ENCODE results near the gene MCM5. TPM values are rescaled to one million over a fixed set of nuclear protein-coding genes. Genes with fewer than 3 reads are reported as not detected.
"Not testable (repeated sequence)": the region's sequence is repeated elsewhere in the genome, so short reads cannot be mapped to it uniquely, and the experiment has no call there.

Gene MCM5
- total RNA-seq, 1 experiment from 2014 or later, result 274 TPM

DNA sequence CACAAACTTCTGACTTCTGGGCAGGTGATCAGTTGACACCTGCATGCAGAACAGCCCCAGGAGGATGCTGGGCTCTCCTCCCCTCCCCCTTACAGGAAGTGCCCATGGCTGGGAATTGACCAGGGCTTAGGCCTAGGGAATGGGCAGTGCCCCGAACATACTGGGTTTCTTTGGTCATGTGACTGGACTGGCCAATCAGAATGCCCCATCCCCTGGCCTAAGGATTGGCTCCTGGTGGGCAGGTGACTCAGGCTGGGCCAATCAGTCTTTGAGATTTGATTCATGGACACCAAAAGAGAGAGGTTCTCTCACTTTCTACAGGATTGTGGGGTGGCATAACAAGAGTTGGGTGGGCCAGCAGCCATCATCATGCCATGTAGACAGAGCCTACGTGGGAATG, 37.1 kb downstream of the MCM5 start:
- Histone ChIP-seq H3K18ac (ENCODE audit: insufficient read length, low read depth, low read length) (no peak overlapping the region), H4K20me1 (ENCODE audit: control insufficient read depth, insufficient read depth, insufficient read length) (no peaks in the 10 kb centered on the region), H3K56ac (ENCODE audit: insufficient read length, low read depth, low read length) (no peak overlapping the region), H4K8ac (replicated peaks; ENCODE audit: insufficient read length, low read depth, low read length) (no peak overlapping the region), H3K14ac (ENCODE audit: insufficient read depth, low read length) (no peak overlapping the region), H2BK20ac (ENCODE audit: low read depth, low read length, poor library complexity, severe bottlenecking) (no peak overlapping the region), H2BK120ac (ENCODE audit: low read depth, low read length, poor library complexity, severe bottlenecking) (no peak overlapping the region), H3K27ac (ENCODE audit: insufficient read length, low read depth, low read length) (no peak overlapping the region), H2AFZ (ENCODE audit: low read length) (no peak overlapping the region), H3K4ac (ENCODE audit: low read depth, low read length) (no peak overlapping the region), H3K9ac (ENCODE audit: extremely low read depth, insufficient read length, low read length) (no peak overlapping the region), H3K79me2 (ENCODE audit: insufficient read depth, low read length) (no peaks in the 10 kb centered on the region), H3K9me3 (ENCODE audit: control insufficient read depth, low read depth, low read length) (peaks cover 8% of the 10 kb centered on the region), H3K23ac (ENCODE audit: insufficient read length, low read depth, low read length) (no peak overlapping the region), H3K79me1 (ENCODE audit: insufficient read depth, low read depth, low read length, poor library complexity, severe bottlenecking) (no peaks in the 10 kb centered on the region), H2BK5ac (ENCODE audit: insufficient read length, low read length) (no peak overlapping the region), H2BK15ac (ENCODE audit: low read depth, low read length) (no peak overlapping the region), H3K4me1 (ENCODE audit: insufficient read depth, low read length) (no peaks in the 10 kb centered on the region), H2AK5ac (ENCODE audit: insufficient read length, low read length) (no peak overlapping the region), H3K23me2 (ENCODE audit: insufficient read length, low read depth, low read length, poor library complexity, severe bottlenecking) (no peaks in the 10 kb centered on the region), H3K4me2 (ENCODE audit: insufficient read depth, insufficient read length, low read length) (no peak overlapping the region), H3T11ph (ENCODE audit: low read length) (no peak overlapping the region), H4K5ac (ENCODE audit: insufficient read length, low read depth, low read length) (no peak overlapping the region), H4K91ac (ENCODE audit: insufficient read length, low read depth, low read length) (no peak overlapping the region), H3K27me3 (ENCODE audit: insufficient read depth, low read length) (no peaks in the 10 kb centered on the region), H2BK12ac (ENCODE audit: insufficient read length, low read depth, low read length) (no peak overlapping the region)
- H3K4me3 Mint-ChIP-seq, result no peak overlapping the region
- WGBS (ENCODE audit: extremely low coverage, insufficient read length, low lambda C conversion rate), result no CpG with 5 or more reads among the region's 2 CpGs
- H3K9me3 Mint-ChIP-seq, result peaks cover 3 to 11% of the 10 kb centered on the region in 2 experiments; a peak in 4 of 5 replicates
- H3K27me3 Mint-ChIP-seq (ENCODE audit: low read depth), result peaks cover 4% of the 10 kb centered on the region; the same call in 1 of the 2 replicates
- no peaks in the 10 kb centered on the region for H3K4me1 Mint-ChIP-seq
- no peak overlapping the region for H3K27ac Mint-ChIP-seq
- TF ChIP-seq, protein P1, sequence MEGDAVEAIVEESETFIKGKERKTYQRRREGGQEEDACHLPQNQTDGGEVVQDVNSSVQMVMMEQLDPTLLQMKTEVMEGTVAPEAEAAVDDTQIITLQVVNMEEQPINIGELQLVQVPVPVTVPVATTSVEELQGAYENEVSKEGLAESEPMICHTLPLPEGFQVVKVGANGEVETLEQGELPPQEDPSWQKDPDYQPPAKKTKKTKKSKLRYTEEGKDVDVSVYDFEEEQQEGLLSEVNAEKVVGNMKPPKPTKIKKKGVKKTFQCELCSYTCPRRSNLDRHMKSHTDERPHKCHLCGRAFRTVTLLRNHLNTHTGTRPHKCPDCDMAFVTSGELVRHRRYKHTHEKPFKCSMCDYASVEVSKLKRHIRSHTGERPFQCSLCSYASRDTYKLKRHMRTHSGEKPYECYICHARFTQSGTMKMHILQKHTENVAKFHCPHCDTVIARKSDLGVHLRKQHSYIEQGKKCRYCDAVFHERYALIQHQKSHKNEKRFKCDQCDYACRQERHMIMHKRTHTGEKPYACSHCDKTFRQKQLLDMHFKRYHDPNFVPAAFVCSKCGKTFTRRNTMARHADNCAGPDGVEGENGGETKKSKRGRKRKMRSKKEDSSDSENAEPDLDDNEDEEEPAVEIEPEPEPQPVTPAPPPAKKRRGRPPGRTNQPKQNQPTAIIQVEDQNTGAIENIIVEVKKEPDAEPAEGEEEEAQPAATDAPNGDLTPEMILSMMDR (conservative IDR thresholded peaks at IDR 0.05), result no peak
- H3K36me3 Mint-ChIP-seq (ENCODE audit: insufficient read depth in 1 of 3, low read depth in 3 of 3), result peaks cover 34 to 49% (median 37%) of the 10 kb centered on the region in 3 experiments
- DNase-seq, result peak; percentile 79

DNA sequence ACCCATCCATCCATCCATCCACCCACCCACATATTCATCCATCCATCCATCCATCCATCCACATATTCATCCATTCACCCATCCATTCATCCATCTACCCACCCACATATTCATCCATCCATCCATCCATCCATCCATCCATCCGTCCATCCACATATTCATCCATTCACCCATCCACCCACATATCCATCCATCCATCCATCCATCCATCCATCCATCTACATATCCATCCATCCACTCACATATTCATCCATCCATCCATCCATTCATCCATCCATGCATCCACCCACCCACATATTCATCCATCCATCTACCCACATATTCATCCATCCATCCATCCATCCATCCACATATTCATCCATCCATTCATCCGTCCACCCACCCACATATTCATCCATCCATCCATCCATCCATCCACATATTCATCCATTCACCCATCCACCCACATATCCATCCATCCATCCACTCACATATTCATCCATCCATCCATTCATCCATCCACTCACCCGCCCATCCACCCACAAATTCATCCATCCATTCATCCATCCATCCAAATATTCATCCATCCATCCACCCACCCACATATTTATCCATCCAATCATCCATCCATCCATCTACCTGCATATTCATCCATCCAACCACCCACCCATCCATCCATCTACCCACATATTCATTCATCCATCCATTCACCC, 38.9 kb downstream of the MCM5 start:
- not testable (repeated sequence) for H2BK20ac ChIP-seq (ENCODE audit: low read depth, low read length, poor library complexity, severe bottlenecking); H3K14ac ChIP-seq (ENCODE audit: insufficient read depth, low read length); H3K56ac ChIP-seq (ENCODE audit: insufficient read length, low read depth, low read length); DNase-seq; H3K23me2 ChIP-seq (ENCODE audit: insufficient read length, low read depth, low read length, poor library complexity, severe bottlenecking); H4K20me1 ChIP-seq (ENCODE audit: control insufficient read depth, insufficient read depth, insufficient read length); H3K27ac Mint-ChIP-seq; H3K9ac ChIP-seq (ENCODE audit: extremely low read depth, insufficient read length, low read length); H3K9me3 ChIP-seq (ENCODE audit: control insufficient read depth, low read depth, low read length); H3K27ac ChIP-seq (ENCODE audit: insufficient read length, low read depth, low read length); H3K79me1 ChIP-seq (ENCODE audit: insufficient read depth, low read depth, low read length, poor library complexity, severe bottlenecking); H3K79me2 ChIP-seq (ENCODE audit: insufficient read depth, low read length); H3K23ac ChIP-seq (ENCODE audit: insufficient read length, low read depth, low read length); H3K27me3 Mint-ChIP-seq (ENCODE audit: low read depth); H3K9me3 Mint-ChIP-seq; H3K4me2 ChIP-seq (ENCODE audit: insufficient read depth, insufficient read length, low read length); H4K91ac ChIP-seq (ENCODE audit: insufficient read length, low read depth, low read length); H2BK15ac ChIP-seq (ENCODE audit: low read depth, low read length); H2BK12ac ChIP-seq (ENCODE audit: insufficient read length, low read depth, low read length); H4K5ac ChIP-seq (ENCODE audit: insufficient read length, low read depth, low read length); H3K18ac ChIP-seq (ENCODE audit: insufficient read length, low read depth, low read length); H3K4me1 Mint-ChIP-seq; H3K4me3 Mint-ChIP-seq; H2AFZ ChIP-seq (ENCODE audit: low read length); H3K4ac ChIP-seq (ENCODE audit: low read depth, low read length); H3T11ph ChIP-seq (ENCODE audit: low read length); H3K27me3 ChIP-seq (ENCODE audit: insufficient read depth, low read length); H2BK120ac ChIP-seq (ENCODE audit: low read depth, low read length, poor library complexity, severe bottlenecking); H2BK5ac ChIP-seq (ENCODE audit: insufficient read length, low read length); H4K8ac ChIP-seq (replicated peaks; ENCODE audit: insufficient read length, low read depth, low read length); H3K4me1 ChIP-seq (ENCODE audit: insufficient read depth, low read length); H2AK5ac ChIP-seq (ENCODE audit: insufficient read length, low read length)
- H3K36me3 Mint-ChIP-seq (ENCODE audit: insufficient read depth in 1 of 3, low read depth in 3 of 3), result peaks cover 16 to 31% (median 21%) of the 10 kb centered on the region in 3 experiments; a peak in 6 of 7 replicates
- WGBS (ENCODE audit: extremely low coverage, insufficient read length, low lambda C conversion rate), result 100% methylated on average over 2 of the region's 3 CpGs
